GM13976 (cell line): ENCODE data around the gene ZNRF3.

ENCODE experiments used
- DNase-seq: peaks from one replicate; pipeline ENCODE4 v3.0.0; 2012; ENCODE audit warnings: low spot score
- CTCF ChIP-seq: IDR thresholded peaks from 2 replicates; pipeline ENCODE4 v1.5.1; 2012; ENCODE audit warnings: borderline replicate concordance, mild to moderate bottlenecking; ENCODE audit not compliant: insufficient read depth; ENCODE audit errors: extremely low read depth, missing control alignments, control extremely low read depth
- in situ Hi-C: fragments of 300-500 bp; cut with MboI; formaldehyde crosslinking; loops from one replicate; pipeline ENCODE4 v1.12.0; 2022; ENCODE audit warnings: low sequenced_read_pairs, mixed read lengths, inconsistent platforms; ENCODE audit not compliant: unreplicated experiment

The ZNRF3 gene

GRCh38 chr22:28910569-28911303, 27.4 kb downstream of the ZNRF3 start:
- no peak for DNase-seq
- TF ChIP-seq CTCF: no peak
- in situ Hi-C loops: no loop called here

- TF ChIP-seq CTCF: no peak
- in situ Hi-C loops: no loop called here
- no peak for DNase-seq
Measured at GRCh38 chr22:28911304-28911690, 27.9 kb downstream of the ZNRF3 start.

- DNase-seq: no peak
- TF ChIP-seq CTCF: no peak
- in situ Hi-C loops: no loop called here
Measured at GRCh38 chr22:28911777-28912669, 28.7 kb downstream of the ZNRF3 start.

GRCh38 chr22:28914201-28914600, 30.8 kb downstream of the ZNRF3 start:
- TF ChIP-seq CTCF: no peak
- in situ Hi-C loops: no loop called here
- no peak for DNase-seq

- in situ Hi-C loops: no loop called here
- no peak for TF ChIP-seq CTCF
Measured at GRCh38 chr22:28915969-28916368, 32.6 kb downstream of the ZNRF3 start.

GRCh38 chr22:28917747-28918549, 34.6 kb downstream of the ZNRF3 start:
- in situ Hi-C loops: no loop called here
- TF ChIP-seq CTCF: no peak
- no peak for DNase-seq

More at GRCh38 chr22:28915969-28916368, 32.6 kb downstream of the ZNRF3 start:
- no peak for DNase-seq
